ENCODE data around the gene DUOXA2.

The DUOXA2 gene

GRCh38 chr15:45107941-45108630 lies 6.0 kb upstream of the DUOXA2 start:
- H3K4me3 ChIP-seq (ENCODE audit: low read depth in 1 of 5, low read length in 5 of 5) = no peak overlapping the region
- H3K9me3 ChIP-seq (ENCODE audit: control insufficient read depth in 5 of 5, low read length in 5 of 5) = no peaks in the 10 kb centered on the region
- H3K27ac ChIP-seq (ENCODE audit: low read depth, low read length) = no peak overlapping the region

GRCh38 chr15:45110256-45110820 lies 3.8 kb upstream of the DUOXA2 start:
- no peak overlapping the region for H3K9ac ChIP-seq (ENCODE audit: low read length in 5 of 5)
- no peaks in the 10 kb centered on the region for H3K36me3 ChIP-seq (ENCODE audit: control insufficient read depth in 5 of 5, insufficient read depth in 5 of 5, low read length in 5 of 5)
- no peak overlapping the region for H3K4me3 ChIP-seq (ENCODE audit: low read depth in 1 of 5, low read length in 5 of 5)
- no peak overlapping the region for H3K27ac ChIP-seq (ENCODE audit: low read depth, low read length)
- peaks cover 39 to 72% (median 60%) of the 10 kb centered on the region in 5 donors for H3K27me3 ChIP-seq (ENCODE audit: control insufficient read depth in 5 of 5, insufficient read depth in 4 of 5, low read length in 5 of 5)
- no peaks in the 10 kb centered on the region for H3K9me3 ChIP-seq (ENCODE audit: control insufficient read depth in 5 of 5, low read length in 5 of 5)
- H3K4me1 ChIP-seq (ENCODE audit: control insufficient read depth in 5 of 5, insufficient read depth in 5 of 5, low read length in 5 of 5) = peaks cover 0 to 19% (median 16%) of the 10 kb centered on the region in 5 donors

More at GRCh38 chr15:45107941-45108630, 6.0 kb upstream of the DUOXA2 start:
- peaks cover 19 to 50% (median 38%) of the 10 kb centered on the region in 5 donors for H3K27me3 ChIP-seq (ENCODE audit: control insufficient read depth in 5 of 5, insufficient read depth in 4 of 5, low read length in 5 of 5)
- H3K9ac ChIP-seq (ENCODE audit: low read length in 5 of 5) = no peak overlapping the region
- H3K36me3 ChIP-seq (ENCODE audit: control insufficient read depth in 5 of 5, insufficient read depth in 5 of 5, low read length in 5 of 5) = no peaks in the 10 kb centered on the region
- peaks cover 0 to 12% (median 10%) of the 10 kb centered on the region in 5 donors for H3K4me1 ChIP-seq (ENCODE audit: control insufficient read depth in 5 of 5, insufficient read depth in 5 of 5, low read length in 5 of 5)

- H3K4me1 ChIP-seq (ENCODE audit: control insufficient read depth in 5 of 5, insufficient read depth in 5 of 5, low read length in 5 of 5) = peaks cover 1 to 20% (median 20%) of the 10 kb centered on the region in 5 donors
- H3K27me3 ChIP-seq (ENCODE audit: control insufficient read depth in 5 of 5, insufficient read depth in 4 of 5, low read length in 5 of 5) = peaks cover 52 to 80% (median 72%) of the 10 kb centered on the region in 5 donors
- H3K36me3 ChIP-seq (ENCODE audit: control insufficient read depth in 5 of 5, insufficient read depth in 5 of 5, low read length in 5 of 5) = no peaks in the 10 kb centered on the region
- no peak overlapping the region for H3K27ac ChIP-seq (ENCODE audit: low read depth, low read length)
- no peak overlapping the region for H3K9ac ChIP-seq (ENCODE audit: low read length in 5 of 5)
- H3K4me3 ChIP-seq (ENCODE audit: low read depth in 1 of 5, low read length in 5 of 5) = no peak overlapping the region
- H3K9me3 ChIP-seq (ENCODE audit: control insufficient read depth in 5 of 5, low read length in 5 of 5) = no peaks in the 10 kb centered on the region
Observed at GRCh38 chr15:45111390-45112142, 2.6 kb upstream of the DUOXA2 start.

- Histone ChIP-seq H3K9ac (ENCODE audit: low read length in 5 of 5) (no peak overlapping the region), H3K4me1 (ENCODE audit: control insufficient read depth in 5 of 5, insufficient read depth in 5 of 5, low read length in 5 of 5) (peaks cover 1 to 26% (median 26%) of the 10 kb centered on the region in 5 donors), H3K9me3 (ENCODE audit: control insufficient read depth in 5 of 5, low read length in 5 of 5) (no peaks in the 10 kb centered on the region), H3K27ac (ENCODE audit: low read depth, low read length) (no peak overlapping the region), H3K4me3 (ENCODE audit: low read depth in 1 of 5, low read length in 5 of 5) (peak overlapping the region in 1 of 5 donors; percentile 17), H3K36me3 (ENCODE audit: control insufficient read depth in 5 of 5, insufficient read depth in 5 of 5, low read length in 5 of 5) (no peaks in the 10 kb centered on the region), H3K27me3 (ENCODE audit: control insufficient read depth in 5 of 5, insufficient read depth in 4 of 5, low read length in 5 of 5) (peaks cover 57 to 83% (median 78%) of the 10 kb centered on the region in 5 donors)
Observed at GRCh38 chr15:45112143-45112590, 2.0 kb upstream of the DUOXA2 start.

- no peaks in the 10 kb centered on the region for H3K9me3 ChIP-seq (ENCODE audit: control insufficient read depth in 5 of 5, low read length in 5 of 5)
- no peak overlapping the region for H3K9ac ChIP-seq (ENCODE audit: low read length in 5 of 5)
- peaks cover 1 to 32% (median 32%) of the 10 kb centered on the region in 5 donors for H3K4me1 ChIP-seq (ENCODE audit: control insufficient read depth in 5 of 5, insufficient read depth in 5 of 5, low read length in 5 of 5)
- H3K36me3 ChIP-seq (ENCODE audit: control insufficient read depth in 5 of 5, insufficient read depth in 5 of 5, low read length in 5 of 5) = no peaks in the 10 kb centered on the region
- H3K27me3 ChIP-seq (ENCODE audit: control insufficient read depth in 5 of 5, insufficient read depth in 4 of 5, low read length in 5 of 5) = peaks cover 62 to 88% (median 84%) of the 10 kb centered on the region in 5 donors
- H3K4me3 ChIP-seq (ENCODE audit: low read depth in 1 of 5, low read length in 5 of 5) = peak overlapping the region in 2 of 5 donors; percentile 9 to 17
- no peak overlapping the region for H3K27ac ChIP-seq (ENCODE audit: low read depth, low read length)
Observed at GRCh38 chr15:45112591-45113379, 1.3 kb upstream of the DUOXA2 start.

- H3K9ac ChIP-seq (ENCODE audit: low read length in 5 of 5) = no peak overlapping the region
- no peak overlapping the region for H3K4me3 ChIP-seq (ENCODE audit: low read depth in 1 of 5, low read length in 5 of 5)
- peaks cover 63 to 84% (median 81%) of the 10 kb centered on the region in 5 donors for H3K27me3 ChIP-seq (ENCODE audit: control insufficient read depth in 5 of 5, insufficient read depth in 4 of 5, low read length in 5 of 5)
- H3K4me1 ChIP-seq (ENCODE audit: control insufficient read depth in 5 of 5, insufficient read depth in 5 of 5, low read length in 5 of 5) = peaks cover 1 to 36% (median 35%) of the 10 kb centered on the region in 5 donors
- no peaks in the 10 kb centered on the region for H3K36me3 ChIP-seq (ENCODE audit: control insufficient read depth in 5 of 5, insufficient read depth in 5 of 5, low read length in 5 of 5)
- H3K9me3 ChIP-seq (ENCODE audit: control insufficient read depth in 5 of 5, low read length in 5 of 5) = no peaks in the 10 kb centered on the region
- H3K27ac ChIP-seq (ENCODE audit: low read depth, low read length) = no peak overlapping the region
Observed at GRCh38 chr15:45113380-45113990, 641 bp upstream of the DUOXA2 start.

GRCh38 chr15:45114751-45115085 lies 592 bp downstream of the DUOXA2 start:
- Histone ChIP-seq H3K36me3 (ENCODE audit: control insufficient read depth in 5 of 5, insufficient read depth in 5 of 5, low read length in 5 of 5) (no peaks in the 10 kb centered on the region), H3K4me3 (ENCODE audit: low read depth in 1 of 5, low read length in 5 of 5) (no peak overlapping the region), H3K4me1 (ENCODE audit: control insufficient read depth in 5 of 5, insufficient read depth in 5 of 5, low read length in 5 of 5) (peaks cover 1 to 36% (median 35%) of the 10 kb centered on the region in 5 donors), H3K27me3 (ENCODE audit: control insufficient read depth in 5 of 5, insufficient read depth in 4 of 5, low read length in 5 of 5) (peaks cover 60 to 80% (median 75%) of the 10 kb centered on the region in 5 donors), H3K9ac (ENCODE audit: low read length in 5 of 5) (no peak overlapping the region), H3K27ac (ENCODE audit: low read depth, low read length) (no peak overlapping the region), H3K9me3 (ENCODE audit: control insufficient read depth in 5 of 5, low read length in 5 of 5) (no peaks in the 10 kb centered on the region)

GRCh38 chr15:45115312-45115820 lies 1.2 kb downstream of the DUOXA2 start:
- Histone ChIP-seq H3K36me3 (ENCODE audit: control insufficient read depth in 5 of 5, insufficient read depth in 5 of 5, low read length in 5 of 5) (no peaks in the 10 kb centered on the region), H3K27ac (ENCODE audit: low read depth, low read length) (no peak overlapping the region), H3K9ac (ENCODE audit: low read length in 5 of 5) (no peak overlapping the region), H3K4me1 (ENCODE audit: control insufficient read depth in 5 of 5, insufficient read depth in 5 of 5, low read length in 5 of 5) (peaks cover 1 to 36% (median 35%) of the 10 kb centered on the region in 5 donors), H3K4me3 (ENCODE audit: low read depth in 1 of 5, low read length in 5 of 5) (no peak overlapping the region), H3K27me3 (ENCODE audit: control insufficient read depth in 5 of 5, insufficient read depth in 4 of 5, low read length in 5 of 5) (peaks cover 54 to 75% (median 73%) of the 10 kb centered on the region in 5 donors), H3K9me3 (ENCODE audit: control insufficient read depth in 5 of 5, low read length in 5 of 5) (no peaks in the 10 kb centered on the region)

GRCh38 chr15:45116006-45116481 lies 1.9 kb downstream of the DUOXA2 start:
- Histone ChIP-seq H3K9me3 (ENCODE audit: control insufficient read depth in 5 of 5, low read length in 5 of 5) (no peaks in the 10 kb centered on the region), H3K27ac (ENCODE audit: low read depth, low read length) (no peak overlapping the region), H3K4me1 (ENCODE audit: control insufficient read depth in 5 of 5, insufficient read depth in 5 of 5, low read length in 5 of 5) (peaks cover 1 to 36% (median 35%) of the 10 kb centered on the region in 5 donors), H3K36me3 (ENCODE audit: control insufficient read depth in 5 of 5, insufficient read depth in 5 of 5, low read length in 5 of 5) (no peaks in the 10 kb centered on the region), H3K27me3 (ENCODE audit: control insufficient read depth in 5 of 5, insufficient read depth in 4 of 5, low read length in 5 of 5) (peaks cover 54 to 80% (median 71%) of the 10 kb centered on the region in 5 donors), H3K4me3 (ENCODE audit: low read depth in 1 of 5, low read length in 5 of 5) (no peak overlapping the region), H3K9ac (ENCODE audit: low read length in 5 of 5) (no peak overlapping the region)

Measured in subcutaneous abdominal adipose tissue (tissue), 5 donors.